Measurements from ENCODE around the gene RPL7L1.

- no peak for TF ChIP-seq MAX (IDR thresholded peaks at IDR 0.05; ENCODE audit: low read depth, low read length)
- TF ChIP-seq, protein P1, sequence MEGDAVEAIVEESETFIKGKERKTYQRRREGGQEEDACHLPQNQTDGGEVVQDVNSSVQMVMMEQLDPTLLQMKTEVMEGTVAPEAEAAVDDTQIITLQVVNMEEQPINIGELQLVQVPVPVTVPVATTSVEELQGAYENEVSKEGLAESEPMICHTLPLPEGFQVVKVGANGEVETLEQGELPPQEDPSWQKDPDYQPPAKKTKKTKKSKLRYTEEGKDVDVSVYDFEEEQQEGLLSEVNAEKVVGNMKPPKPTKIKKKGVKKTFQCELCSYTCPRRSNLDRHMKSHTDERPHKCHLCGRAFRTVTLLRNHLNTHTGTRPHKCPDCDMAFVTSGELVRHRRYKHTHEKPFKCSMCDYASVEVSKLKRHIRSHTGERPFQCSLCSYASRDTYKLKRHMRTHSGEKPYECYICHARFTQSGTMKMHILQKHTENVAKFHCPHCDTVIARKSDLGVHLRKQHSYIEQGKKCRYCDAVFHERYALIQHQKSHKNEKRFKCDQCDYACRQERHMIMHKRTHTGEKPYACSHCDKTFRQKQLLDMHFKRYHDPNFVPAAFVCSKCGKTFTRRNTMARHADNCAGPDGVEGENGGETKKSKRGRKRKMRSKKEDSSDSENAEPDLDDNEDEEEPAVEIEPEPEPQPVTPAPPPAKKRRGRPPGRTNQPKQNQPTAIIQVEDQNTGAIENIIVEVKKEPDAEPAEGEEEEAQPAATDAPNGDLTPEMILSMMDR (IDR thresholded peaks at IDR 0.05; ENCODE audit: low read depth, low read length), result no peak
Observed at GRCh38 chr6:42929821-42930360, 50.5 kb downstream of the RPL7L1 start.
